PC-3 (cell line): ENCODE data around the gene UFSP1.

Source experiments
- CTCF ChIP-seq: fragments of 300-600 bp; sonication (generic); conservative IDR thresholded peaks from 2 replicates; pipeline ENCODE4 v1.5.1; 2017; ENCODE audit warnings: antibody characterized with exemption, low read depth, mild to moderate bottlenecking, low read length
- EZH2 ChIP-seq: fragments of 300-600 bp; sonication (generic); IDR thresholded peaks from one replicate; pipeline ENCODE4 v1.6.1; 2017; ENCODE audit warnings: antibody characterized with exemption, mild to moderate bottlenecking, low read length; ENCODE audit not compliant: unreplicated experiment

- no peak for TF ChIP-seq CTCF
- TF ChIP-seq EZH2, result no peak
Observed at GRCh38 chr7:100921039-100921438, 31.5 kb upstream of the UFSP1 start.
